K562 (cell line): ENCODE measurements around the gene CTIF. TPM values are rescaled to one million over a fixed set of nuclear protein-coding genes. Genes with fewer than 3 reads are reported as not detected.

ENCODE experiments used
- ATAC-seq: fragments of 200-7000 bp; cut with Tn5 transposase; 3 replicates; pipeline ENCODE4 v1.9.1; 2020; ENCODE audit warnings: moderate library complexity
- BruUV-seq: library from RNA; stranded (reverse); fragments of 400-500 nt; replicated peaks from 2 replicates; lab custom pipeline; 2021; lab: Mats Ljungman, UMichigan
- CTCF ChIA-PET: fragments of 300-600 bp; formaldehyde crosslinking; extraction: SDS; loops from one replicate; lab custom pipeline; 2021; ENCODE audit warnings: low intra/inter-chr PET ratio; lab: Yijun Ruan, JAX
- POLR2A ChIA-PET: fragments of 300-600, 350-650 bp; sonication (Branson Sonifier 250); formaldehyde crosslinking; extraction: SDS; loops from one replicate; lab custom pipeline; 2021; ENCODE audit warnings: antibody characterized with exemption, inconsistent platforms; lab: Yijun Ruan, JAX
- DNase-seq, 4 experiments: peaks; one replicate each; pipeline versions ENCODE4 v3.0.0 to v3.0.0-alpha.2; 2011 to 2018; ENCODE audit warnings: low spot score in 3 of 4, mixed read lengths in 3 of 4; ENCODE audit errors: extremely low read depth in 1 of 4
- FAIRE-seq: peaks from 2 replicates; lab custom pipeline; 2011; peaks lifted over from hg19 to GRCh38; lab: Jason Lieb, UNC
- H2AFZ ChIP-seq: 2 replicates; pipeline ENCODE4 v1.6.0; 2011; ENCODE audit warnings: low read depth, low read length, control low read depth, inconsistent platforms
- H3K27ac ChIP-seq: fragments of 200-600 bp; 3 replicates; pipeline ENCODE4 v1.8.0; 2011; ENCODE audit warnings: low read depth, mild to moderate bottlenecking, control low read depth, inconsistent platforms, low read length, moderate library complexity, mixed read lengths; ENCODE audit errors: extremely low read depth
- H3K27me3 ChIP-seq, 2 experiments: fragments of 300-600 bp in 1 of 2; 2 replicates in 1 of 2; 3 replicates in 1 of 2; pipeline versions ENCODE4 v1.6.0 to v1.8.0; 2011; ENCODE audit warnings: inconsistent platforms in 2 of 2, low read length in 2 of 2, mild to moderate bottlenecking in 1 of 2, mixed read lengths in 1 of 2, moderate library complexity in 1 of 2; ENCODE audit not compliant: control insufficient read depth in 2 of 2, insufficient read depth in 2 of 2
- H3K36me3 ChIP-seq: fragments of 300-600 bp; 3 replicates; pipeline ENCODE4 v1.8.0; 2011; ENCODE audit warnings: mild to moderate bottlenecking, low read length, inconsistent platforms; ENCODE audit not compliant: control insufficient read depth, insufficient read depth
- H3K4me1 ChIP-seq, 2 experiments: fragments of 200-600 bp in 1 of 2; replicated peaks in 1 of 2; 2 replicates in 1 of 2; 3 replicates in 1 of 2; pipeline versions ENCODE4 v1.5.1 to v1.8.0; 2011; ENCODE audit warnings: inconsistent platforms in 2 of 2, low read length in 2 of 2, mild to moderate bottlenecking in 1 of 2, mixed read lengths in 1 of 2, moderate library complexity in 1 of 2; ENCODE audit not compliant: control insufficient read depth in 2 of 2, insufficient read depth in 2 of 2
- H3K4me2 ChIP-seq: 2 replicates; pipeline ENCODE4 v1.6.1; 2011; ENCODE audit warnings: low read length, control low read depth, inconsistent platforms, mixed read lengths; ENCODE audit not compliant: insufficient read depth
- H3K4me3 ChIP-seq: fragments of 200-600 bp; sonication (generic), shearing (Covaris generic); 2 replicates; pipeline ENCODE4 v1.5.1; 2016; ENCODE audit warnings: control low read depth, inconsistent platforms
- H3K79me2 ChIP-seq: fragments of 200-600 bp; 3 replicates; pipeline ENCODE4 v1.8.0; 2011; ENCODE audit warnings: low read length, inconsistent platforms; ENCODE audit not compliant: control insufficient read depth, insufficient read depth
- H3K9ac ChIP-seq, 2 experiments: 2 replicates each; pipeline versions ENCODE4 v1.6.0 to v1.6.1; 2011; ENCODE audit warnings: low read depth in 2 of 2, low read length in 2 of 2, control low read depth in 1 of 2, inconsistent platforms in 1 of 2, mild to moderate bottlenecking in 1 of 2, mixed read lengths in 1 of 2; ENCODE audit not compliant: insufficient read depth in 1 of 2
- H3K9me1 ChIP-seq: one replicate; pipeline ENCODE4 v1.6.0; 2011; ENCODE audit warnings: inconsistent platforms, mild to moderate bottlenecking, low read length, moderate library complexity; ENCODE audit not compliant: control insufficient read depth, insufficient read depth
- H3K9me3 ChIP-seq: replicated peaks from 2 replicates; pipeline ENCODE4 v1.5.1; 2011; ENCODE audit warnings: low read depth, low read length, inconsistent platforms; ENCODE audit not compliant: control insufficient read depth, insufficient read depth
- H4K20me1 ChIP-seq: replicated peaks from 2 replicates; pipeline ENCODE4 v1.6.1; 2011; ENCODE audit warnings: low read length, inconsistent platforms, mixed read lengths; ENCODE audit not compliant: control insufficient read depth, insufficient read depth
- CCNT2 ChIP-seq: IDR thresholded peaks from 2 replicates; pipeline ENCODE4 v1.6.1; 2011; ENCODE audit warnings: borderline replicate concordance, low read depth, mild to moderate bottlenecking, moderate library complexity, mixed read lengths, low read length; ENCODE audit not compliant: insufficient read length; ENCODE audit errors: extremely low read depth
- E2F1 ChIP-seq: sonication (generic); formaldehyde crosslinking; IDR thresholded peaks from 2 replicates; pipeline ENCODE4 v1.8.1; 2023; ENCODE audit warnings: mild to moderate bottlenecking, missing genetic modification reagents, moderate library complexity
- ELK1 ChIP-seq: sonication (generic); formaldehyde crosslinking; IDR thresholded peaks from 2 replicates; pipeline ENCODE4 v1.8.1; 2022; ENCODE audit warnings: missing genetic modification reagents
- EWSR1 ChIP-seq: fragments of 450-650 bp; IDR thresholded peaks from 2 replicates; pipeline ENCODE4 v1.6.1; 2018; ENCODE audit warnings: borderline replicate concordance, mild to moderate bottlenecking, low read depth, moderate library complexity; ENCODE audit not compliant: partially characterized antibody
- RBM17 ChIP-seq: fragments of 200-400 bp; formaldehyde crosslinking; IDR thresholded peaks from 2 replicates; pipeline ENCODE4 v1.6.1; 2017; ENCODE audit warnings: low read depth, mild to moderate bottlenecking, low read length, borderline replicate concordance
- TRIM25 ChIP-seq: fragments of 450-650 bp; IDR thresholded peaks from 2 replicates; pipeline ENCODE4 v1.7.0; 2016; ENCODE audit warnings: borderline replicate concordance
- ZBTB17 ChIP-seq: fragments of 450-650 bp; formaldehyde crosslinking; IDR thresholded peaks from 2 replicates; pipeline ENCODE4 v1.4.0; 2020; ENCODE audit warnings: mild to moderate bottlenecking
- ZBTB7A ChIP-seq: IDR thresholded peaks from 2 replicates; pipeline ENCODE4 v1.6.1; 2011; ENCODE audit warnings: low read depth, mild to moderate bottlenecking, low read length, moderate library complexity, borderline replicate concordance; ENCODE audit not compliant: control insufficient read depth
- ZBTB9 ChIP-seq: fragments of 450-650 bp; formaldehyde crosslinking; IDR thresholded peaks from 2 replicates; pipeline ENCODE4 v1.4.0; 2020; ENCODE audit warnings: mild to moderate bottlenecking, moderate library complexity
- ZC3H4 ChIP-seq: sonication (generic); formaldehyde crosslinking; IDR thresholded peaks from 2 replicates; pipeline ENCODE4 v1.9.0; 2021; ENCODE audit warnings: missing genetic modification reagents, borderline replicate concordance
- ZNF224 ChIP-seq: sonication (generic); formaldehyde crosslinking; IDR thresholded peaks from 2 replicates; pipeline ENCODE4 v1.8.0; 2022; ENCODE audit warnings: mild to moderate bottlenecking, missing genetic modification reagents
- ZNF354B ChIP-seq: fragments of 250-450 bp; sonication (Bioruptor Pico); IDR thresholded peaks from 2 replicates; pipeline ENCODE4 v1.4.0; 2020
- ZNF41 ChIP-seq: fragments of 250-450 bp; sonication (Bioruptor Pico); conservative IDR thresholded peaks from 2 replicates; pipeline ENCODE4 v1.4.0; 2020; ENCODE audit warnings: mild to moderate bottlenecking
- WGBS: fragments of 100-300 bp; shearing (Covaris generic); methylation state at CpG from one replicate; pipeline ENCODE4 v1.1.6; 2016; ENCODE audit warnings: low coverage, mixed read lengths; ENCODE audit not compliant: insufficient coverage; ENCODE audit errors: missing lambda C conversion rate; 5-methylcytosine and 5-hydroxymethylcytosine counted together
- in situ Hi-C: fragments of 300-500 bp; cut with MboI; formaldehyde crosslinking; loops from 4 replicates; pipeline ENCODE4 v1.15.0; 2018; ENCODE audit warnings: inconsistent platforms, mixed read lengths
- intact Hi-C: fragments of 100-400 bp; cut with micrococcal nuclease; formaldehyde crosslinking; loops from 2 replicates; pipeline ENCODE4 v1.14.2; 2022
- polyA plus RNA-seq, 8 experiments: library from polyadenylated mRNA; depleted of rRNA in 4 of 8; stranded (reverse) in 5 of 8; unstranded in 3 of 8; fragments of >200 nt; fragmentation: Nextera tagmentation in 2 of 8; fragmentation: Illumina TruSeq in 1 of 8; extraction: Ambion mirVana in 2 of 8; extraction: Trizol in 1 of 8; gene quantifications; 2 replicates each; pipeline versions ENCODE4 v1.2.1 to v1.2.3, GENCODE V29; 2011 to 2014; ENCODE audit warnings: inconsistent platforms in 1 of 8, missing spikeins in 1 of 8
- total RNA-seq, 7 experiments: library from RNA; depleted of rRNA in 6 of 7; stranded (reverse); fragments of >200 nt in 6 of 7; fragmentation: Illumina TruSeq in 2 of 7; extraction: Trizol in 2 of 7; gene quantifications; 2 replicates each; pipeline versions ENCODE4 v1.2.1 to v1.2.3, GENCODE V29; 2011 to 2021; ENCODE audit warnings: low replicate concordance in 1 of 7

CTIF gene
- total and polyA plus RNA-seq, 9 of the 15 experiments (the other 6 are each of a cell fraction or from before 2014, with no cell fraction given), result 0.17 to 11.5 (median 2.2) TPM

- H3K79me2 ChIP-seq, result no peaks in the 10 kb centered on the region
- BruUV-seq, result no TSS peak
- H3K27me3 ChIP-seq, result no peaks in the 10 kb centered on the region
- in situ Hi-C loops (no loop called here), intact Hi-C loops (no loop called here)
- CTCF ChIA-PET, result no interaction called here
- POLR2A ChIA-PET, result interaction anchor here (2.1 kb wide), 1 partner anchor 8 kb away, joined by 7 read pairs; no protein-coding TSS in a partner anchor
- H4K20me1 ChIP-seq, result no peaks in the 10 kb centered on the region
- ATAC-seq (no peak), DNase-seq (no peak), FAIRE-seq (no peak)
- H3K4me1 ChIP-seq, result peaks cover 0 to 3% of the 10 kb centered on the region in 2 experiments; a peak in 3 of 5 replicates
- H3K27ac ChIP-seq, result no peak overlapping the region; the same call in 2 of the 3 replicates
- H3K9ac ChIP-seq, result no peak overlapping the region
- no peak overlapping the region for H3K4me3 ChIP-seq
- WGBS, result 68% methylated on average over 7 of the region's 7 CpGs
- no peaks in the 10 kb centered on the region for H3K9me1 ChIP-seq
- no peak overlapping the region for H3K4me2 ChIP-seq
- no peaks in the 10 kb centered on the region for H3K36me3 ChIP-seq
- no peaks in the 10 kb centered on the region for H3K9me3 ChIP-seq
- no peak overlapping the region for H2AFZ ChIP-seq
- no peak for TF ChIP-seq TRIM25
- TF ChIP-seq ZNF354B (CRISPR knock-in tag), result no peak
- no peak for TF ChIP-seq ZC3H4 (CRISPR knock-in tag)
- no peak for TF ChIP-seq ZBTB17 (CRISPR knock-in tag)
- no peak for TF ChIP-seq ZNF224 (CRISPR knock-in tag)
- TF ChIP-seq ZBTB9, result no peak
- TF ChIP-seq E2F1, result no peak
- TF ChIP-seq ZNF41 (CRISPR knock-in tag), result no peak
- no peak for TF ChIP-seq ZBTB7A
- TF ChIP-seq ELK1 (CRISPR knock-in tag), result no peak
- TF ChIP-seq RBM17, result no peak
- TF ChIP-seq CCNT2, result no peak
- no peak for TF ChIP-seq EWSR1
These were observed 16.0 kb downstream of the CTIF start for GRCh38 chr18:48554610-48555400.
